A673 (cell line): ENCODE data around the gene DYNLT1. TPM values are rescaled to one million over a fixed set of nuclear protein-coding genes. Genes with fewer than 3 reads are reported as not detected.
A peak's percentile ranks its signal among the peaks of the same experiment; 100 is the strongest.
"Not testable (repeated sequence)": the region's sequence is repeated elsewhere in the genome, so short reads cannot be mapped to it uniquely, and the experiment has no call there.

Experiments used
- BruUV-seq: library from RNA; stranded (reverse); fragments of 400-500 nt; replicated peaks from 2 replicates; lab custom pipeline; 2021; lab: Mats Ljungman, UMichigan
- CTCF ChIA-PET: fragments of 300-600 bp; sonication (Branson Sonifier 250); formaldehyde crosslinking; loops from one replicate; lab custom pipeline; 2022; ENCODE audit warnings: antibody characterized with exemption; lab: Charles Lee
- POLR2A ChIA-PET: fragments of 300-600 bp; sonication (Branson Sonifier 250); formaldehyde crosslinking; loops from one replicate; lab custom pipeline; 2022; ENCODE audit warnings: antibody characterized with exemption; ENCODE audit not compliant: low non-redundant PET; lab: Charles Lee
- DNase-seq: peaks from one replicate; pipeline ENCODE4 v3.0.0-alpha.2; 2015; ENCODE audit warnings: low spot score
- H3K27ac ChIP-seq: fragments of 200-600 bp; sonication (generic); 2 replicates; pipeline ENCODE4 v1.5.1; 2016; ENCODE audit warnings: mixed run types, low read depth, mild to moderate bottlenecking, mixed read lengths, antibody characterized with exemption, low read length; ENCODE audit not compliant: poor library complexity, severe bottlenecking
- H3K27me3 ChIP-seq: fragments of 200-600 bp; sonication (generic); replicated peaks from 2 replicates; pipeline ENCODE4 v1.6.1; 2017; ENCODE audit warnings: mixed run types, low read depth, mild to moderate bottlenecking, mixed read lengths, antibody characterized with exemption, low read length; ENCODE audit not compliant: insufficient read depth, poor library complexity
- H3K36me3 ChIP-seq: fragments of 200-600 bp; sonication (generic); 2 replicates; pipeline ENCODE4 v1.6.1; 2016; ENCODE audit warnings: mixed run types, mild to moderate bottlenecking, mixed read lengths, antibody characterized with exemption, low read length; ENCODE audit not compliant: insufficient read depth, poor library complexity, severe bottlenecking
- H3K4me1 ChIP-seq: fragments of 200-600 bp; sonication (generic); 2 replicates; pipeline ENCODE4 v1.6.1; 2017; ENCODE audit warnings: mixed run types, mild to moderate bottlenecking, mixed read lengths, antibody characterized with exemption, low read length; ENCODE audit not compliant: insufficient read depth, poor library complexity, severe bottlenecking
- H3K4me3 ChIP-seq: fragments of 200-600 bp; sonication (generic); 2 replicates; pipeline ENCODE4 v1.5.1; 2016; ENCODE audit warnings: low read depth, mixed run types, mild to moderate bottlenecking, mixed read lengths, low read length; ENCODE audit not compliant: poor library complexity, severe bottlenecking
- H3K9me3 ChIP-seq: fragments of 200-600 bp; sonication (generic); 2 replicates; pipeline ENCODE4 v1.6.1; 2016; ENCODE audit warnings: mixed run types, low read depth, mild to moderate bottlenecking, mixed read lengths, antibody characterized with exemption, low read length; ENCODE audit not compliant: poor library complexity, severe bottlenecking
- CTCF ChIP-seq: fragments of 300-800, 200-600 bp; sonication (generic); conservative IDR thresholded peaks from 2 replicates; pipeline ENCODE4 v1.5.1; 2017; ENCODE audit warnings: low read depth, mild to moderate bottlenecking, antibody characterized with exemption, low read length, moderate library complexity, mixed read lengths
- EZH2 ChIP-seq: fragments of 200-600 bp; sonication (generic); IDR thresholded peaks from 2 replicates; pipeline ENCODE4 v1.6.1; 2017; ENCODE audit warnings: borderline replicate concordance, low read depth, mild to moderate bottlenecking, mixed read lengths, antibody characterized with exemption, low read length; ENCODE audit not compliant: poor library complexity, severe bottlenecking
- intact Hi-C: fragments of 100-400 bp; cut with micrococcal nuclease; formaldehyde crosslinking; loops from one replicate; pipeline ENCODE4 v1.10.0; 2022; ENCODE audit not compliant: unreplicated experiment
- total RNA-seq: library from RNA; stranded (reverse); gene quantifications from 2 replicates; pipeline ENCODE4 v1.2.3, GENCODE V29; 2021

Gene DYNLT1
- total RNA-seq, 1 experiment from 2014 or later, result 137 TPM

- H3K27ac ChIP-seq, result no peak overlapping the region
- intact Hi-C loops, result no loop called here
Observed at GRCh38 chr6:158634695-158635426, 9.7 kb downstream of the DYNLT1 start.

GRCh38 chr6:158633127-158633526 is 11.4 kb downstream of the DYNLT1 start:
- POLR2A ChIA-PET, result no interaction called here
- DNase-seq, result no peak
- intact Hi-C loops, result no loop called here
- Histone ChIP-seq H3K4me1 (peaks cover 19% of the 10 kb centered on the region), H3K27ac (no peak overlapping the region), H3K36me3 (peaks cover 27% of the 10 kb centered on the region), H3K9me3 (no peaks in the 10 kb centered on the region), H3K27me3 (no peaks in the 10 kb centered on the region), H3K4me3 (no peak overlapping the region)
- CTCF ChIA-PET, result no interaction called here
- TF ChIP-seq EZH2 (no peak), CTCF (no peak)
- BruUV-seq, result no TSS peak

More at GRCh38 chr6:158634695-158635426, 9.7 kb downstream of the DYNLT1 start:
- no TSS peak for BruUV-seq
- Histone ChIP-seq H3K27me3 (no peaks in the 10 kb centered on the region), H3K4me3 (no peak overlapping the region), H3K36me3 (peaks cover 19% of the 10 kb centered on the region), H3K9me3 (no peaks in the 10 kb centered on the region), H3K4me1 (peaks cover 19% of the 10 kb centered on the region)
- ChIA-PET POLR2A (no interaction called here), CTCF (no interaction called here)
- TF ChIP-seq EZH2 (no peak), CTCF (no peak)
- peak; percentile 57 for DNase-seq

GRCh38 chr6:158632538-158633119 is 11.9 kb downstream of the DYNLT1 start:
- H3K27me3 ChIP-seq, H3K27ac ChIP-seq, H3K4me3 ChIP-seq, POLR2A ChIA-PET, intact Hi-C loops, DNase-seq, CTCF ChIA-PET, H3K9me3 ChIP-seq: not testable (repeated sequence)
- TSS peak; percentile 31 for BruUV-seq
- peaks cover 27% of the 10 kb centered on the region for H3K36me3 ChIP-seq
- H3K4me1 ChIP-seq, result peaks cover 19% of the 10 kb centered on the region
